Panc1 (cell line): Measurements from ENCODE around the gene RHBDL3. TPM values are rescaled to one million over a fixed set of nuclear protein-coding genes. Genes with fewer than 3 reads are reported as not detected.
A peak's percentile ranks its signal among the peaks of the same experiment; 100 is the strongest.

ENCODE experiments used
- ATAC-seq: fragments of 200-7000 bp; cut with Tn5 transposase; 2 replicates; pipeline ENCODE4 v1.9.1; 2020; ENCODE audit warnings: mild to moderate bottlenecking, moderate library complexity
- BruUV-seq: library from RNA; stranded (reverse); fragments of 400-500 nt; replicated peaks from 2 replicates; lab custom pipeline; 2021; lab: Mats Ljungman, UMichigan
- CTCF ChIA-PET: fragments of 300-600 bp; sonication (Branson Sonifier 250); formaldehyde crosslinking; loops from one replicate; lab custom pipeline; 2022; ENCODE audit warnings: antibody characterized with exemption; lab: Charles Lee
- POLR2A ChIA-PET: fragments of 300-600 bp; sonication (Branson Sonifier 250); formaldehyde crosslinking; loops from one replicate; lab custom pipeline; 2022; ENCODE audit warnings: antibody characterized with exemption; lab: Charles Lee
- DNase-seq: peaks from one replicate; pipeline ENCODE4 v3.0.0-alpha.2; 2010; ENCODE audit warnings: low read depth, low spot score
- H3K27ac ChIP-seq: 2 replicates; pipeline ENCODE4 v1.5.1; 2011; ENCODE audit warnings: mild to moderate bottlenecking, low read length, inconsistent platforms
- H3K27me3 ChIP-seq: fragments of 200-500 bp; sonication (Bioruptor generic); 2 replicates; pipeline ENCODE4 v1.6.0; 2014; ENCODE audit warnings: low read length, inconsistent platforms; ENCODE audit not compliant: control insufficient read depth, insufficient read depth
- H3K36me3 ChIP-seq: fragments of 200-500 bp; sonication (Bioruptor generic); 2 replicates; pipeline ENCODE4 v1.5.1; 2014; ENCODE audit warnings: inconsistent platforms, mild to moderate bottlenecking, low read length, moderate library complexity; ENCODE audit not compliant: control insufficient read depth, insufficient read depth
- H3K4me1 ChIP-seq: 2 replicates; pipeline ENCODE4 v1.5.1; 2011; ENCODE audit warnings: inconsistent platforms, mild to moderate bottlenecking, low read length, moderate library complexity; ENCODE audit not compliant: control insufficient read depth, insufficient read depth
- H3K4me3 ChIP-seq, 2 experiments: 2 replicates each; pipeline ENCODE4 v1.5.1; 2011 to 2012; ENCODE audit warnings: low read depth in 2 of 2, low read length in 2 of 2, mild to moderate bottlenecking in 2 of 2, inconsistent platforms in 1 of 2, moderate library complexity in 1 of 2
- H3K9me3 ChIP-seq: fragments of 200-500 bp; sonication (Bioruptor generic); 2 replicates; pipeline ENCODE4 v1.5.1; 2014; ENCODE audit warnings: low read depth, mild to moderate bottlenecking, inconsistent platforms, low read length, moderate library complexity; ENCODE audit not compliant: control insufficient read depth, insufficient read depth
- POLR2AphosphoS5 ChIP-seq: IDR thresholded peaks from 2 replicates; pipeline ENCODE4 v1.6.1; 2012; ENCODE audit warnings: mild to moderate bottlenecking, low read depth, low read length, moderate library complexity
- SIN3A ChIP-seq: IDR thresholded peaks from 2 replicates; pipeline ENCODE4 v1.6.1; 2012; ENCODE audit warnings: low read depth, mild to moderate bottlenecking, low read length, moderate library complexity, borderline replicate concordance; ENCODE audit not compliant: insufficient read depth
- TCF7L2 ChIP-seq: IDR thresholded peaks from 2 replicates; pipeline ENCODE4 v1.6.1; 2011; ENCODE audit warnings: mild to moderate bottlenecking, low read depth, low read length, inconsistent platforms
- in situ Hi-C: cut with HindIII; loops from 2 replicates; pipeline ENCODE4 v1.10.0; 2016; ENCODE audit warnings: low sequenced_read_pairs, low pct_unique_long_range_greater_than_20kb
- intact Hi-C: fragments of 100-400 bp; cut with micrococcal nuclease; formaldehyde crosslinking; loops from one replicate; pipeline ENCODE4 v1.10.0; 2022; ENCODE audit not compliant: unreplicated experiment
- total RNA-seq: library from RNA; stranded (reverse); gene quantifications from one replicate; pipeline ENCODE4 v1.2.1, GENCODE V29; 2021; ENCODE audit not compliant: unreplicated experiment
- TF ChIP-seq, protein P1 (sequence below), 2 experiments: IDR thresholded peaks; 2 replicates each; pipeline ENCODE4 v1.6.1; 2011 to 2012; ENCODE audit warnings: low read depth in 2 of 2, control low read depth in 1 of 2, low read length in 1 of 2, mild to moderate bottlenecking in 1 of 2, moderate library complexity in 1 of 2; ENCODE audit not compliant: insufficient read depth in 1 of 2
- TF ChIP-seq, protein P2 (sequence below): fragments of 450-650 bp; IDR thresholded peaks from 2 replicates; pipeline ENCODE4 v1.5.1; 2017; ENCODE audit warnings: mild to moderate bottlenecking

RHBDL3 gene
- total RNA-seq, 1 experiment from 2014 or later = 3.2 TPM

DNA sequence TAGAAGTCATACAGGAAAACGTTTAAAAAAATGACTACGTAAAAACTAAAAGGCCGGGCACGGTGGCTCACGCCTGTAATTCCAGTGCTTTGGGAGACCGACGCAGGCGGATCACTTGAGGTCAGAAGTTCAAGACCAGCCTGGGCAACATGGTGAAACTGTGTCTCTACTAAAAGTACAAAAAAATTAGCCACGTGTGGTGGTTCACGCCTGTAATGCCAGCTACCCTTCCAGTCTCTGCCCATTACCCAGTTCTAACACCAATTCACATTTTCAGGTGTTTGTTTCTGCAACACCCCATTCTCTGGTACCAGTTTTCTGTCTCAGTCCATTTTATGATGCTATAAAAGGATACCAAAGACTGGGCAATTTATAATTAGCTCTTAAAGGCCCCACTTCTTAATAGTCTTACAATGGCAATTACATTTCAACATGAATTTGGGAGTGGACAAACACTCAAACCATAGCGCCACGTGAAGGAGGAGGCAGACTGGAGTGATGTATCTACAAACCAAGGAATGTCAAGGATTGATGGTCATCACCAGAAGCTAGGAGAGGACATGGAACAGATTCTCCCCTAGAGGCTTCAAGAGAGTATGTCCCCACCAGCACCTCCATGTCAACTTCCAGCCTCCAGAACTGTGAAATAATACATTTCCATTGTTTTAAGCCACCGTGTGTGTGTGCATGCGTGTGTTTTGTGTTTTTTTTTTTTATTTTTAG, 77.1 kb downstream of the RHBDL3 start:
- in situ Hi-C loops = no loop called here
- no peak for DNase-seq
- peak overlapping the region; percentile 67 for H3K27ac ChIP-seq

DNA sequence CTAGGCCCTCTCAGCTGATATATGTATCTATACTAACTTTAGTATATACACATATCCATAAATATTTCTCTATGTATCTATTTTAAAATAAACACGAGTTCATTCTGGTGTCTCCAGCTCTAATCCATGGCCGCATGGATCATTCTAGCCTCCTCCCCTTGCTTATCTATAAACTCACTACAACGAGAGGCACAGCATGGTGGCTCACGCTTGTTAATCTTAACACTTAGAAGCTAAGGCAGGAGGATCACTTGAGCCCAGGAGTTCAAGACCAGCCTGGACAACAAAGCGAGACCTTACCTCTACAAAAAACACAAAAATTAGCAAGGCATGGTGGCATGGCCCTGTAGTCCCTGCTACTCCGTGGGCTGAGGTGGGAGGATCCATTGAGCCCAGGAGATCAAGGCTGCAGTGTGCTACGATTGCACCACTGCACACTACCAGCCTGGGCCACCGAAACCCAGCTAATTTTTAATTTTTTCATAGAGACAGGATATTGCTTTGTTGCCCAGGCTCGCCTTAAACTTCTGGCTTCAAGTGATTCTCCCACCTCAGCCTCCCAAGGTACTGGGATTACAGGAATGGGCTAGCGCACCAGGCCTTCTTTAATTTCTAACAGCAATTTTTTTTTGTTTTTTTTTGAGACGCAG, 80.4 kb downstream of the RHBDL3 start:
- Histone ChIP-seq H3K27me3 (no peaks in the 10 kb centered on the region), H3K4me3 (no peak overlapping the region), H3K27ac (no peak overlapping the region), H3K4me1 (peaks cover 15% of the 10 kb centered on the region), H3K36me3 (peaks cover 2% of the 10 kb centered on the region), H3K9me3 (no peaks in the 10 kb centered on the region)
- DNase-seq (no peak), ATAC-seq (no peak)
- in situ Hi-C loops (no loop called here), intact Hi-C loops (no loop called here)
- BruUV-seq = no TSS peak
- CTCF ChIA-PET = no interaction called here
- TF ChIP-seq, protein P1, sequence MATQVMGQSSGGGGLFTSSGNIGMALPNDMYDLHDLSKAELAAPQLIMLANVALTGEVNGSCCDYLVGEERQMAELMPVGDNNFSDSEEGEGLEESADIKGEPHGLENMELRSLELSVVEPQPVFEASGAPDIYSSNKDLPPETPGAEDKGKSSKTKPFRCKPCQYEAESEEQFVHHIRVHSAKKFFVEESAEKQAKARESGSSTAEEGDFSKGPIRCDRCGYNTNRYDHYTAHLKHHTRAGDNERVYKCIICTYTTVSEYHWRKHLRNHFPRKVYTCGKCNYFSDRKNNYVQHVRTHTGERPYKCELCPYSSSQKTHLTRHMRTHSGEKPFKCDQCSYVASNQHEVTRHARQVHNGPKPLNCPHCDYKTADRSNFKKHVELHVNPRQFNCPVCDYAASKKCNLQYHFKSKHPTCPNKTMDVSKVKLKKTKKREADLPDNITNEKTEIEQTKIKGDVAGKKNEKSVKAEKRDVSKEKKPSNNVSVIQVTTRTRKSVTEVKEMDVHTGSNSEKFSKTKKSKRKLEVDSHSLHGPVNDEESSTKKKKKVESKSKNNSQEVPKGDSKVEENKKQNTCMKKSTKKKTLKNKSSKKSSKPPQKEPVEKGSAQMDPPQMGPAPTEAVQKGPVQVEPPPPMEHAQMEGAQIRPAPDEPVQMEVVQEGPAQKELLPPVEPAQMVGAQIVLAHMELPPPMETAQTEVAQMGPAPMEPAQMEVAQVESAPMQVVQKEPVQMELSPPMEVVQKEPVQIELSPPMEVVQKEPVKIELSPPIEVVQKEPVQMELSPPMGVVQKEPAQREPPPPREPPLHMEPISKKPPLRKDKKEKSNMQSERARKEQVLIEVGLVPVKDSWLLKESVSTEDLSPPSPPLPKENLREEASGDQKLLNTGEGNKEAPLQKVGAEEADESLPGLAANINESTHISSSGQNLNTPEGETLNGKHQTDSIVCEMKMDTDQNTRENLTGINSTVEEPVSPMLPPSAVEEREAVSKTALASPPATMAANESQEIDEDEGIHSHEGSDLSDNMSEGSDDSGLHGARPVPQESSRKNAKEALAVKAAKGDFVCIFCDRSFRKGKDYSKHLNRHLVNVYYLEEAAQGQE (IDR thresholded peaks at IDR 0.05; ENCODE audit: insufficient read depth in 1 of 2, low read depth in 2 of 2, low read length in 1 of 2) = no peak
- TF ChIP-seq TCF7L2 (no peak), POLR2AphosphoS5 (no peak), SIN3A (no peak)
- TF ChIP-seq, protein P2, sequence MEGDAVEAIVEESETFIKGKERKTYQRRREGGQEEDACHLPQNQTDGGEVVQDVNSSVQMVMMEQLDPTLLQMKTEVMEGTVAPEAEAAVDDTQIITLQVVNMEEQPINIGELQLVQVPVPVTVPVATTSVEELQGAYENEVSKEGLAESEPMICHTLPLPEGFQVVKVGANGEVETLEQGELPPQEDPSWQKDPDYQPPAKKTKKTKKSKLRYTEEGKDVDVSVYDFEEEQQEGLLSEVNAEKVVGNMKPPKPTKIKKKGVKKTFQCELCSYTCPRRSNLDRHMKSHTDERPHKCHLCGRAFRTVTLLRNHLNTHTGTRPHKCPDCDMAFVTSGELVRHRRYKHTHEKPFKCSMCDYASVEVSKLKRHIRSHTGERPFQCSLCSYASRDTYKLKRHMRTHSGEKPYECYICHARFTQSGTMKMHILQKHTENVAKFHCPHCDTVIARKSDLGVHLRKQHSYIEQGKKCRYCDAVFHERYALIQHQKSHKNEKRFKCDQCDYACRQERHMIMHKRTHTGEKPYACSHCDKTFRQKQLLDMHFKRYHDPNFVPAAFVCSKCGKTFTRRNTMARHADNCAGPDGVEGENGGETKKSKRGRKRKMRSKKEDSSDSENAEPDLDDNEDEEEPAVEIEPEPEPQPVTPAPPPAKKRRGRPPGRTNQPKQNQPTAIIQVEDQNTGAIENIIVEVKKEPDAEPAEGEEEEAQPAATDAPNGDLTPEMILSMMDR = no peak
- POLR2A ChIA-PET = no interaction called here

More for the DNA sequence above, 77.1 kb downstream of the RHBDL3 start:
- ChIA-PET CTCF (no interaction called here), POLR2A (no interaction called here)
- intact Hi-C loops = no loop called here
- Histone ChIP-seq H3K36me3 (no peaks in the 10 kb centered on the region; the same call in 1 of the 2 replicates), H3K4me3 (peak overlapping the region; percentile 55 to 64), H3K4me1 (peaks cover 12% of the 10 kb centered on the region), H3K27me3 (no peaks in the 10 kb centered on the region), H3K9me3 (no peaks in the 10 kb centered on the region)
- BruUV-seq = no TSS peak
- TF ChIP-seq, protein P1 (IDR thresholded peaks at IDR 0.05; ENCODE audit: insufficient read depth in 1 of 2, low read depth in 2 of 2, low read length in 1 of 2) = no peak
- TF ChIP-seq, protein P2 = no peak
- TF ChIP-seq POLR2AphosphoS5 (no peak), TCF7L2 (no peak), SIN3A (no peak)
- ATAC-seq = no peak
